ENCODE data around the gene SARDH.

SARDH gene

DNA sequence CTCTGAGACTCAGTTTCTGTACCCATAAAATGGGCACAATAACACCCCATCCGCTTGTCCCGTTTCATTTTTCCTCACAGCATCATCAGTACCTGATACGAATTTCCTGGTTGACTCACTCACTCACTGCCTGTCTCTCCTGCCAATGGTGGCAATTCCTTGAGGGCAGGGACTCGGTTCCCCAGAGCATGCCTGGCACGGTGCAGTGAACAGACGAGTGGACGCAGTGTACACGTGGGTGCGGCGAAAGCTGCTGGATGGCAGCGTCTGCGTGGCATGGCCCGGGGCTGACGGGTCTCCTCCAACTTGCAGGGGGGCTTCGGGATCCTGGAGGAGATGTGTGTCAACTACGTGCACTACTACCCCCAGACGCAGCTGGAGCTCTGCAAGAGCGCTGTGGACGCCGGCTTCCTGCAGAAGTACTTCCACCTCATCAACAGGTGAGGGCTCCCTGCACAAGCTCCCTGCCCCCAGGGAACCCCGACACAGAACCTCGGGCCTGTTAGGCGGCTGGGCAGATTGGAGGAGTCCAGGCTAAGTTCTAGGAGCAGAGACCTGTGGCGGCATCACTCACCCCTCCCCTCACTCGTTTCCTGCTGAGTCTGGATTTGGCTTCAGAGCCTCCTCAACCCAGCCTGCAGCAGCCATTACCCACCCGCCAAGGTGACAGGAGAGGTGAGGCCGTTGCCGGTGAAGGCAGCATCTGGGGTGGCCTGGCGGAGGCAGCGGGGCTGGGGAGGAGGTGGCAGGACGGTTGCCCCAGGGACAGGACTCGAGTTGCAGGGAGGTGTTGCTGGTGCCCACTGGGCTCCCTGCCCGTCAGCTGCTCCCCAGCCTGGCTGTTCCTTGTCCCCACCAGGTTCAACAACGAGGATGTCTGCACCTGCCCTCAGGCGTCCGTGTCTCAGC is 81.7 kb downstream of the SARDH start:
- TF ChIP-seq, protein P1, sequence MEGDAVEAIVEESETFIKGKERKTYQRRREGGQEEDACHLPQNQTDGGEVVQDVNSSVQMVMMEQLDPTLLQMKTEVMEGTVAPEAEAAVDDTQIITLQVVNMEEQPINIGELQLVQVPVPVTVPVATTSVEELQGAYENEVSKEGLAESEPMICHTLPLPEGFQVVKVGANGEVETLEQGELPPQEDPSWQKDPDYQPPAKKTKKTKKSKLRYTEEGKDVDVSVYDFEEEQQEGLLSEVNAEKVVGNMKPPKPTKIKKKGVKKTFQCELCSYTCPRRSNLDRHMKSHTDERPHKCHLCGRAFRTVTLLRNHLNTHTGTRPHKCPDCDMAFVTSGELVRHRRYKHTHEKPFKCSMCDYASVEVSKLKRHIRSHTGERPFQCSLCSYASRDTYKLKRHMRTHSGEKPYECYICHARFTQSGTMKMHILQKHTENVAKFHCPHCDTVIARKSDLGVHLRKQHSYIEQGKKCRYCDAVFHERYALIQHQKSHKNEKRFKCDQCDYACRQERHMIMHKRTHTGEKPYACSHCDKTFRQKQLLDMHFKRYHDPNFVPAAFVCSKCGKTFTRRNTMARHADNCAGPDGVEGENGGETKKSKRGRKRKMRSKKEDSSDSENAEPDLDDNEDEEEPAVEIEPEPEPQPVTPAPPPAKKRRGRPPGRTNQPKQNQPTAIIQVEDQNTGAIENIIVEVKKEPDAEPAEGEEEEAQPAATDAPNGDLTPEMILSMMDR (IDR thresholded peaks at IDR 0.05; ENCODE audit: control insufficient read depth, insufficient read depth, low read depth, low read length, missing control alignments), result no peak

DNA sequence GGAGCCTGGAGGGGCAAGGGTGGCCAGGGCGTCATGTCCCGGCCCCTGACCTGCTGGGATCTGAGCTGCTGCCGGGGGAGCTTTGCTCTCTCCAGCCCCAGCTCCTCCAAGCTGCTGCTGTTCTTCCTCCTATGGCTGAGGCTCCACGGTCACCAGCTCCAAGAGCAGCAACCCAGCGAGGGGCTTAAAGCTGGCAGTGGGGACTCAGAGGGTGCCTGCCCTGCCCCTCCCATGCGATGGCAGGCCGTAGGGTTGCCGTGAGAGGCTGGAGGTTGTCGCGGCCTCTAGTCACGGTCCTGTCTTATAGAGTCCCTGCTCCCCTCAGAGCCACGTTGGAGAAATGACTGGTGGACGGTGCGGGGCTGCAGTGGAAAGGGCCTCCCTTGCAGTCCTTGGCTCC is 82.5 kb downstream of the SARDH start:
- no peak overlapping the region for H3K4me3 ChIP-seq (ENCODE audit: control insufficient read depth, low read depth, low read length)
- TF ChIP-seq, protein P1 (IDR thresholded peaks at IDR 0.05; ENCODE audit: control insufficient read depth, insufficient read depth, low read depth, low read length, missing control alignments), result no peak
- no peak for DNase-seq (ENCODE audit: low read depth)

More for the DNA sequence above, 81.7 kb downstream of the SARDH start:
- DNase-seq (ENCODE audit: low read depth), result no peak
- H3K4me3 ChIP-seq (ENCODE audit: control insufficient read depth, low read depth, low read length), result no peak overlapping the region

DNA sequence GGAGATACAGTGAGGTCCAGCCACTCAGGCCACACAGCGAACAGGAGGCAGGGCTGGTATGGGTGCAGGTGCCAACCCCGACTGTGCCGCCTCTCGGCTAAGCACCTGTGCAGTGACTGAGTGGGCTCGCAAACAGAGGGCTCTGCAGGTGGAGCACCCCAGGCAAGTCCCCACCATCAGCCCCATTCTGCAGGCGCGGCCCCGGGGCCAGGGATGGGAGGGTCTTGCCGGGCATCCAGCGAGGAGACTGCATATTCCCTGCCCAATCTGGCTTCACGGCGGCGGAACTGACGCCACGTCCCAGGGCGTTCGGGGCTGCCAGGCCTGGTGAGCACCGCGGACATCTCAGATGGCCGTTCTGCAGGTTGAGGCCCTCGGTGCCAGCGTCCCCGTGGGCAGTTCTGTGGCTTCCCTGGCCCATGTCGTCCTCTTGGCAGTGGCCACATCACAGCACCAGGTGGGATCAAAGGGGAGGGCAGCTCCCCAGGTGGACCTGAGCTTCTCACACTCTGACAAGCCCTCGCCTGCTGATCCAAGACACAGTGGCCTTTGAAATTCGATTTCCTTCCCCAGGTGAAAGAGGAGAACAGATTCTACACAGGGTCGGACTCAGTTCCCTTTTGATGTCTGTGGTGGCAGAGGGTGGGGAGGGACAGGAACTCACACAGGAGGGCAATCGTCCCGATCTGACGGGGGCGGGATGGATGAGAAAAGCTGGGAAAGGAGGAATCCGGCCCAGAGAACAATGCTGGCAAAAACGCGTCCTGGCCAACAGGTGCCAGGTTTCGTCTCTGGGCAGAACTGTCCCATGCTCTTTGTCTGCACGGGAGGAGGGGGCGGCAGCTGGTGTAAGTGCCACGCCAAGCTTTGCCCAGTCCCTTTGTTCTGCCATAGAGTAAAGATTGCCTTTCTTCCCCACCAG is 83.2 kb downstream of the SARDH start:
- TF ChIP-seq, protein P1 (IDR thresholded peaks at IDR 0.05; ENCODE audit: control insufficient read depth, insufficient read depth, low read depth, low read length, missing control alignments), result no peak
- H3K4me3 ChIP-seq (ENCODE audit: control insufficient read depth, low read depth, low read length), result no peak overlapping the region
- no peak for DNase-seq (ENCODE audit: low read depth)

DNA sequence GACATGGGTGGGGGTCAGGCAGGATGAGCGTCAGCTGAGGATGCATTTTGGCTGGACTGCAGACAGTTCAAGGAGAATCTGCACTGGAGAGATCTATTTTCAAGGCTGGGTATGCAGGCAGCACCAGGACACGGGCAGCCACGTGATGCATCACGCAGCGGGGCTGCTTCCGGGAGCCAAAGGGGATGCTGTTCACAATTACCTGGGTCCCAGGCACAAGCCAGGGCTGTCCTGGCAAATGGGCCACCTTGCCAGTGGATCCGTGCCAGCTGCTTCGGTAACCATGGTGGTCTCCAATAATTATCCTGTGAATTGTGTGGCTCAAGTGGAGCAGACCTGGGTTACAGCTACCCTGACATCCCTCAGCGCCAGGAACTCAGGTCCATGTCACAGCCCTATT is 84.5 kb downstream of the SARDH start:
- H3K4me3 ChIP-seq (ENCODE audit: control insufficient read depth, low read depth, low read length), result no peak overlapping the region
- DNase-seq (ENCODE audit: low read depth), result no peak
- TF ChIP-seq, protein P1 (IDR thresholded peaks at IDR 0.05; ENCODE audit: control insufficient read depth, insufficient read depth, low read depth, low read length, missing control alignments), result no peak

DNA sequence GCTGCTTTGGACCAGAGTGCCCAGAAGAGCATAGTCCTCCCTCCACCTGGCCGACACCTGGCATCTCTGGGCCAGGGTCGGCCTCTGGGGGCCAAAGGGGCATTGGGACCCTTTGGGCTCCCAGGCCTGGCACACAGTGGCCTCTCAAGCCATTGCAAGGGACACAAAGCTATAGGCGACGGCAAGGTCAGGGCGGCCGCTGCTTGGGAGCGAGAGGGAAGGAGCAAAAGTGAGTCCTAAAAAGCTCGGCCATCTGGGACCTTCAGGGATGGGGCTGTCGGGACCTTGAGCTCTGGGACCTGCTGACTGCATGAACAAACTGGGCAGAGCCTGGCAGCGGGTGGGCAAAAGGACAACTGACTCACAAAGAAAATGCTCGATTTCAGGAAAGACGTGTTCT is 88.1 kb downstream of the SARDH start:
- no peak overlapping the region for H3K4me3 ChIP-seq (ENCODE audit: control insufficient read depth, low read depth, low read length)
- TF ChIP-seq, protein P1 (IDR thresholded peaks at IDR 0.05; ENCODE audit: control insufficient read depth, insufficient read depth, low read depth, low read length, missing control alignments), result no peak
- DNase-seq (ENCODE audit: low read depth), result no peak

DNA sequence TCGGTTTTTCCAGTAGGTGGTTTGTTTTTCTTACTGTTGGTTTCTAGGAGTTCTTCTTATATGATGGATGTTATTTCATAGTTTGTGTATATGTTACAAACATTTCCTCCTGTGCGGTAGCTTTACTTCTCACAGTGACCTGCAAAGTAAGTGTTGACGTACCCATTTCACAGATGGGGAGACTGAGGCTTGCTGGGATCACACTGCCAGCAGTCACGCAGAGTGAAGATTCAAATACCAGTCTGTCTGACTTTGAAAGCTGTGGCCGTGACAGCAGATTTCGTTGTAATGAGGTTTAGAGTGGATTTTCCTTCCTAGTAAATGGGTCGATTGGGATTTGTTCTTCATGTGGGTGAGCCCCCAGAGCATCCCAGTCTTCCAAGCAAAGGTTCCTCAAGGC is 89.0 kb downstream of the SARDH start:
- no peak for DNase-seq (ENCODE audit: low read depth)
- TF ChIP-seq, protein P1 (IDR thresholded peaks at IDR 0.05; ENCODE audit: control insufficient read depth, insufficient read depth, low read depth, low read length, missing control alignments), result no peak
- no peak overlapping the region for H3K4me3 ChIP-seq (ENCODE audit: control insufficient read depth, low read depth, low read length)
